Fibroblast of mammary gland (primary cell): ENCODE measurements around the gene SDR42E2.

Experiments
- DNase-seq: peaks from one replicate; pipeline ENCODE4 v3.0.0-alpha.2; 2010; ENCODE audit warnings: low read depth
- H3K4me3 ChIP-seq: 2 replicates; pipeline ENCODE4 v1.5.1; 2011; ENCODE audit warnings: low read depth, mild to moderate bottlenecking, low read length, moderate library complexity; ENCODE audit not compliant: control insufficient read depth
- CTCF ChIP-seq: conservative IDR thresholded peaks from 2 replicates; pipeline ENCODE4 v1.5.1; 2011; ENCODE audit warnings: low read depth, low read length, inconsistent platforms; ENCODE audit not compliant: control insufficient read depth, insufficient read depth

SDR42E2 gene

GRCh38 chr16:22205577-22206012, 43.3 kb downstream of the SDR42E2 start:
- peak overlapping the region; percentile 35 for H3K4me3 ChIP-seq
- DNase-seq: no peak
- TF ChIP-seq CTCF: no peak

GRCh38 chr16:22206013-22206841, 43.9 kb downstream of the SDR42E2 start, which contains the start of gene EEF2K:
Gene EEF2K, plus strand, starts transcription at chr16:22206278. Its CDS starts 19,452 bp downstream, at chr16:22225730.
- peak within 1 kb of the TSS; percentile 85 for H3K4me3 ChIP-seq
- TF ChIP-seq CTCF: peak; percentile 50
- peak; percentile 95 for DNase-seq

GRCh38 chr16:22206842-22207714, 44.8 kb downstream of the SDR42E2 start:
- peak overlapping the region; percentile 85 for H3K4me3 ChIP-seq
- no peak for TF ChIP-seq CTCF
- DNase-seq: peak; percentile 79

- DNase-seq: no peak
- no peak for TF ChIP-seq CTCF
- H3K4me3 ChIP-seq: peak overlapping the region; percentile 85
Measured at GRCh38 chr16:22207715-22208360, 45.5 kb downstream of the SDR42E2 start.

- no peak for TF ChIP-seq CTCF
- no peak for DNase-seq
- H3K4me3 ChIP-seq: no peak overlapping the region
Measured at GRCh38 chr16:22210285-22210684, 48.0 kb downstream of the SDR42E2 start.

- DNase-seq: no peak
- H3K4me3 ChIP-seq: no peak overlapping the region
- no peak for TF ChIP-seq CTCF
Measured at GRCh38 chr16:22210854-22211253, 48.5 kb downstream of the SDR42E2 start.
